ENCODE results near the gene TTC39C. TPM values are rescaled to one million over a fixed set of nuclear protein-coding genes. Genes with fewer than 3 reads are reported as not detected.

Gene TTC39C
- total RNA-seq (29.9 TPM), polyA plus RNA-seq (12.6 TPM)

DNA sequence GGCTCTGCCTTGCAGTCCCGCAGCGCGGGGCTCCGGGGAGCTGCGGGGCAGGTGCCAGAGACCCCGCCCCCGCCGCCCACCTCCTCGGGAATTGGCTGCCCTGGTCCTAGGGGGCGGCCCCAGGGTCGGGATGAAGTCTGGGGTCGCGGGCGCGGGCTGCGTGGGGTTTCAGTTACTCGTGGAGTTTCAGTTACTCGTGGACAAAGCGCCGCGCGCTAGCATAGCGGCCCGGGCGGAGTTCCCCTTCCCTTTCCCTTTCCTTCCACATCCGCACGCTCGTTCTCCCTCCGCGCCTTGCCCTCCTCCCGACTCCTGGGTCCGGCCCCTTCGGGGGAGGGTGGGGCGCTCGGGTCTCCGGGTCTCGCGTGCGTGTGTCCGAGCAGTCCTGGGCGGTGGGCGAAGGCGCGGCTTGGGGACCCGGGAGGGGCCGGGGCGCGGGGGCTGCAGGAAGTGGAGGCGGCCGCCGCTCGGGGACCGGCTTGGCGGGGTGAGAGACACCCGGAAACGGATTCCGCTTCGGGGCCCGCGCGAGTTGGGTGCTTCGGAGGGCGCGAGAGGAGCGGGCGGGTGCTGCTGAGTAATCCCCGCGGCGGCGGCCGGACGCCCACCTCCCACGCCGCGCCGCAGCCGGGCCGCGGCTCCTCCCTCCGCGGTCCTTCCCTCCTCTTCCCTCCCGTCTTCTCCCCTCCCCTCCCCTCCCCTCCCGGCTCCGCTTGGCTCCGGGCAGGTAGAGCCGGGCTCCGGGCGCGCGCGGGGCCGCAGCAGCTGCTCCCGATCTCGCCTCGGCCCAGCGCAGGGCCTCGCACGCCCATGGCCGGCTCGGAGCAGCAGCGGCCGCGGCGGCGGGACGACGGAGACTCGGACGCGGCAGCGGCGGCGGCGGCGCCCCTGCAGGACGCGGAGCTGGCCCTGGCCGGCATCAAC is at the start of gene TTC39C:
Gene TTC39C, plus strand, starts transcription at position 693 of the 924 bp plus-strand sequence. Its CDS starts 118 bp downstream, at position 811.
- DNase-seq (ENCODE audit: extremely low spot score), result no peak
- Histone ChIP-seq H3K4me3 (ENCODE audit: low read depth, low read length) (peak within 1 kb of the TSS; percentile 64), H3K27ac (ENCODE audit: low read depth) (peak within 1 kb of the TSS; percentile 75), H3K36me3 (ENCODE audit: insufficient read depth) (no peaks in the 10 kb centered on the region), H3K4me1 (ENCODE audit: insufficient read depth) (no peaks in the 10 kb centered on the region)
- under 1% methylated on average over 117 of the region's 118 CpGs for WGBS

DNA sequence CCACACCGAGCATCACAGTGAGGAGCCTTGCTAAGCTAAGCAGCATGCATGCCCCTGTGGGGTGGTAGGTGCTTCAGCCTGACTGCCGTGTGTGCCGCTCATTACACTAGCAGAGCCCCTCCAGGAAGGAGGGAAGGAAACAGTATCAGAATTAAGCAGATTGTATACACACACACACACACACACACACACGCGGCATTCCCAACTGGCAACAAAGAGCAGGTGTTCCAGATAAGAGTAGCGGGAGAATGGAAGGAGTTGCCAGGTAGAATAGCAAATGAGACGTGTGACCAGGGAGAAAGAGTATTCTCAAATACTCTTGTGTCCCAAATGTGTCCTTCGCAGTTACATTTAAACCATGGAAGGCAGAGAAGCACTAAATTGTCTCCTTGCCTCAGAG is 47.6 kb upstream of the TTC39C start:
- H3K4me3 ChIP-seq (ENCODE audit: low read depth, low read length), result no peak overlapping the region
- WGBS, result 89% methylated on average over 8 of the region's 8 CpGs

DNA sequence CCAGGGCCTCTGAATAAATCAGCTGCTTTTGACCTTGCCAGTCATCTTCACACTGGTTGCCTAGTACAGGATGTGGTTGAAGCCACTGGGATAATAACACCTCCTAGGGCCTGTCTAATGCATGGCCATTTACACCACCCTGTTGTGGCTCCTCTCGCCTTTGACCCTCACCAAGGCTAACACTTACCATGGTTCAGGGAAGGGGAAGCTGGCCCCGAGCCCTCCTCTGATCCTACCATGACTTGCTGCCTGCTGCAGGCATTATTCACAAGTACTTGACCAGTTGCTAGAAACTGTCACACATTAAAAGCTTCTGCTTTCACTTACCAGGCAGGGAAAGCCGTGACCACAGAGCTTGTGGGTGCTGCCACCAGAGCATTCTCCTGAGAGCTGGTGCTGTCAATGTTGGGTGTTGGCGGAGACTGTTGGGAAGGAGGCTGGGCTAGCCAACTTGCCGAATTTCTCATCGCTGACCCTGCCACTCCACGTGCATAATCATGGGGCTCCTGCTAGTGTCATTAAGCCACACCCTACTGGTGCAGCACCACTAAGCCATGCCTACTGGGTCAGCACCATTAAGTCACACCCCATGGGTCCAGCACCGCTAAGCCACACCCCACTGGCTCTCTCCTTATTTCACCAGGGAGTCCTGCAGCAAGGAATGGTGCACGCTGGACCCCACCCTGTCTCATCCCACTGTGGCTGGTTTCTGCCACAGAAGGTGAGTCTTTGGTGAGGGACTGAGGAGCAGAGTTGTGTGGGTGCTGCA is 47.0 kb upstream of the TTC39C start:
- Histone ChIP-seq H3K27ac (ENCODE audit: low read depth) (no peak overlapping the region), H3K4me3 (ENCODE audit: low read depth, low read length) (no peak overlapping the region), H3K36me3 (ENCODE audit: insufficient read depth) (no peaks in the 10 kb centered on the region), H3K4me1 (ENCODE audit: insufficient read depth) (no peaks in the 10 kb centered on the region)
- DNase-seq (ENCODE audit: extremely low spot score), result no peak
- WGBS, result 91% methylated on average over 9 of the region's 9 CpGs

More for the DNA sequence above, 47.6 kb upstream of the TTC39C start:
- no peaks in the 10 kb centered on the region for H3K36me3 ChIP-seq (ENCODE audit: insufficient read depth)
- no peak overlapping the region for H3K27ac ChIP-seq (ENCODE audit: low read depth)
- H3K4me1 ChIP-seq (ENCODE audit: insufficient read depth), result no peaks in the 10 kb centered on the region
- no peak for DNase-seq (ENCODE audit: extremely low spot score)

DNA sequence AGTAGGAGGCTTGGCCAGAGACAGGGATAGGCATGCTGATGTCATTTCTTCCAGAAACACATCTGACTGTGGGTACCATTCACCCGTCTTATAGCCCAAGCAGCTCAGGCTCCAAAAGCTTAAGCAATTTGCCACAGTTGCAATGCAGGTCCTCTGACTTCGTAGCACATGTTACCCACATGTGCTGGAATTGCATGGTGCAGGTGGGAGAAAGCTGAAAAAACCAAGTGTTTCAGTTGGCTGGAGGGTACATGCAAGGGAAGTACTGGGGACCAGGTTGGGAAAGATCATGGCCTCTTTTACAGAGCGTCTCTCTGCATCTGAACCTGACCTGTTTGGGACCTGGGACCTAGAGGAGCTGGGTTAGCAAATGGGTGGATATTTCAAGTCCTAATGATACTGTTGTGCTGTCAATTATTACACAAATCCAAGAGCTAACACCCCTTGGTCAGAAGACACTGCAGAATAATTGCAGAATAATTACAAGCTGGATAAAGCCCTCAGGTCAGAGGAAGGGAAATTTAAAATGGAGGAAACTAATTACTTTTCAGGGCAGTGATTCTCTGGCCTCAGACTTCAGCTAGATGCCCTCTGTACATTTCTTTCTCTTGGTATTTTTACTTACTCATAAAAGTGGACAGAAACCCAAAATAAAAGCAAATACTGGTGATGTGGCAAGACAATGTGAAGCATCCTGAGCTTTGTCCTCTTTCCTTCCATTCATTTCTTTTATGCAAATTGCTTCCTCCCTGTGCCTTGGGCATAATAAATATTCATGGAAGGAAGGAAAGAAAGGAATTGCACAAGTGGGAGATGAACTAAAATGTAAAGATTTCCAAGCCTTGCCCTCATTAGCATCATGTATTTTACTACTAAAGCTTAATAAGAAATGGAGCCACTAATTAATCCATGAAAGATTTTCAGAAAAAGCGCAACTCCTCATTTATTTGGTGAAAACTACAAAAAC is 45.6 kb upstream of the TTC39C start:
- no peak overlapping the region for H3K4me3 ChIP-seq (ENCODE audit: low read depth, low read length)
- H3K4me1 ChIP-seq (ENCODE audit: insufficient read depth), result no peaks in the 10 kb centered on the region
- DNase-seq (ENCODE audit: extremely low spot score), result no peak
- no peaks in the 10 kb centered on the region for H3K36me3 ChIP-seq (ENCODE audit: insufficient read depth)
- H3K27ac ChIP-seq (ENCODE audit: low read depth), result no peak overlapping the region
- WGBS, result 98% methylated on average over 4 of the region's 4 CpGs

DNA sequence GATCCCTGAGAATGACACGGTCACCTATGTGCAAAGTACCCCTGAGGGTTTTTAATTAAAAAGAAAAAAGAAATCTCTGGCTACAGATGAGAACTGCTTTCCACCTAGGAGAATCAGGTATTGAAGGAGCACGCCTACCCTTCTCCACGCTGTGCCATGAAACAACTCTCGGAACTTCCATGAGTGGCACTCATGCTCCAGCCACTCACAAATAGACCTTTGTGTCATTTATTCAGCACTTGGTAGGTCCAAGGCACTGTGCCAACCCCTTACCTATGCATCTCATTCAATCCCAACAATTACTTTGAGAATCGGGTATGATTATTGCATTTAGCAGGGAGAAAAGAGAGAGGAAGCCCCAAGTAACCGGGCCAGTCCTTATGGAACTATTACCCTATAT is 44.9 kb upstream of the TTC39C start:
- no peaks in the 10 kb centered on the region for H3K36me3 ChIP-seq (ENCODE audit: insufficient read depth)
- DNase-seq (ENCODE audit: extremely low spot score), result no peak
- no peak overlapping the region for H3K4me3 ChIP-seq (ENCODE audit: low read depth, low read length)
- H3K4me1 ChIP-seq (ENCODE audit: insufficient read depth), result no peaks in the 10 kb centered on the region
- 95% methylated on average over 6 of the region's 6 CpGs for WGBS
- H3K27ac ChIP-seq (ENCODE audit: low read depth), result no peak overlapping the region

DNA sequence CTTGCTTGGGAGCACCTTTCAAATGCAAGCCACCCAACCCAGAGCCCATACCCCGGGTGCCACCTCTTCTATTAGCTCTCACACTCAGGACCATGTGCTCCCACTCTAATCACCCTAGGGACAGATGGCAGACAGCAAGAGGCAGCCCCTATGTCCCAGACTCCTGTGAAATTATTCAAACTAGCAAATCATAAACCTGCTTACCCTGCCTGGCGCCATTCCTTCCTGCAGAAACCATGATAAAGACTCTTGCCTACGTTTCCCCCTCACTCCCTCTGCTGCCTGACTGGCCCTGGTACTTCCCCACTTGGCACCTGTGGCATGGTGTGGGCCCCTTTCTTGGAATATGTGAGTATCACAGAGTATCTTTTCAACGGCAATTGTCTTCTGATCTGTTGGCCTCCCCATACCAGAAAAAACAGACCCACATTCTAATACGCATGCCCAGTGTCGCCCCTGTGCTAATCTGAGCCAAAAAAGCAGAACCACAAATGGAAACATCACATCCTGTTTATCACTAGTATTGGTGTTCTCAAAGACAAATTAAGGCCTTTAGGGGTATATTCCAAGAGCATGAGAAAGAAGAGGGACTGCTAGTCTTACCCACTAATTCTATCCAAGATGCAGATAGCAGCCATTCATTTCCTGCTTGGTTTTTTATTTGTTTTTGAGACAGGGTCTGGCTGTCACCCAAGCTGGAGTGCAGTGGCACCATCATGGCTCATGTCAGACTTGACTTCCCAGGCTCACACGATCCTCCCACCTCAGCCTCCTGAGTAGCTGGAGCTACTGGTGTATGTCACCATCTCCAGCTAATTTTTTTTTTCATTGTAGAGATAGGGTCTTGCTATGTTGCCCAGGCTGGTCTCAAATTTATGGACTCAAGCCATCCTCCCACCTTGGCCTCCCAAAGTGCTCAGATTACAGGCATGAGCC is 44.1 kb upstream of the TTC39C start:
- H3K4me1 ChIP-seq (ENCODE audit: insufficient read depth), result no peaks in the 10 kb centered on the region
- no peak overlapping the region for H3K4me3 ChIP-seq (ENCODE audit: low read depth, low read length)
- WGBS, result 81% methylated on average over 7 of the region's 7 CpGs
- DNase-seq (ENCODE audit: extremely low spot score), result no peak
- H3K36me3 ChIP-seq (ENCODE audit: insufficient read depth), result no peaks in the 10 kb centered on the region
- H3K27ac ChIP-seq (ENCODE audit: low read depth), result peak overlapping the region; percentile 54

DNA sequence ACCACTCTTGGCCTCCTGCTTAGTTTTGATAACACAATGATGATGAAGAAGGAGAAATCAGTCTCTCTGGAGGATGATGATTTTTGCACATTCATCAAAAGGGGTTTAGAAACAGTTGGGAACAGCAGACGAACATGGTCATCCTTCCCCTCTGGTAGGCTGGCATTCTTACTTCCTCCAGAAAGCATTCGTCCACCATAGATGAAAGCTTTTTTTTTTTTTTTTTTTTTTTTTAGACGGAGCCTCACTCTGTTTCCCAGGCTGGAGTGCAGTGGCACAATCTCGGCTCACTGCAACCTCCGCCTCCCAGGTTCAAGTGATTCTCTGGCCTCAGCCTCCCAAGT is 43.5 kb upstream of the TTC39C start:
- H3K4me3 ChIP-seq (ENCODE audit: low read depth, low read length), result no peak overlapping the region
- DNase-seq (ENCODE audit: extremely low spot score), result no peak
- WGBS, result 90% methylated on average over 5 of the region's 5 CpGs
- no peaks in the 10 kb centered on the region for H3K4me1 ChIP-seq (ENCODE audit: insufficient read depth)
- no peaks in the 10 kb centered on the region for H3K36me3 ChIP-seq (ENCODE audit: insufficient read depth)
- no peak overlapping the region for H3K27ac ChIP-seq (ENCODE audit: low read depth)

DNA sequence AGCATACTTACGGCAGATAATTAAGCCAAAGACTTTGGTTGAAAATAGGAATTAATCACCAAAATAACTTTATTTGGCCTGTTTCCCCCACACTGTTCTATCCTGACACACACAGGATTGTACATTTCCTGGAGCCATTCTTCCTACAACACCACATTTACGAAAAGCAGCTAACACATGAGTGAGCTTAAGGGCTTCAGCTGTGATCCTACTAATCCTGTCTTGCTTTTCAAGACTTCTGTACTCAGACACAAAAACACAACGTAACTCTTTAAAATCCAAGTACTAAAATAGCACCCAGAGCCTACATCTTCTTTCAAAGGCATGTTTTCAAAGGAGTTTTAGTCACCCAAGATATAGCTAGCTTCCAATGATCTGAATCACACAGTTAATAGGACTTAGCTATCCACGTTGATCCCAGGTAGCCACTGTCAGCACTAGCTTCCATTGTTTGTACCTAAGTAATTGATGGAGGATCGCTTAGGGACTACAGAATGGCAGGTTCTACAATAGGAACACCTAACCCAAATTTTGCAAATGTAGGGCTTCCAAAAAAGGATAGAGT is 42.8 kb upstream of the TTC39C start:
- Histone ChIP-seq H3K27ac (ENCODE audit: low read depth) (no peak overlapping the region), H3K36me3 (ENCODE audit: insufficient read depth) (no peaks in the 10 kb centered on the region), H3K4me3 (ENCODE audit: low read depth, low read length) (no peak overlapping the region), H3K4me1 (ENCODE audit: insufficient read depth) (no peaks in the 10 kb centered on the region)
- no peak for DNase-seq (ENCODE audit: extremely low spot score)
- WGBS, result 71% methylated on average over 5 of the region's 5 CpGs

DNA sequence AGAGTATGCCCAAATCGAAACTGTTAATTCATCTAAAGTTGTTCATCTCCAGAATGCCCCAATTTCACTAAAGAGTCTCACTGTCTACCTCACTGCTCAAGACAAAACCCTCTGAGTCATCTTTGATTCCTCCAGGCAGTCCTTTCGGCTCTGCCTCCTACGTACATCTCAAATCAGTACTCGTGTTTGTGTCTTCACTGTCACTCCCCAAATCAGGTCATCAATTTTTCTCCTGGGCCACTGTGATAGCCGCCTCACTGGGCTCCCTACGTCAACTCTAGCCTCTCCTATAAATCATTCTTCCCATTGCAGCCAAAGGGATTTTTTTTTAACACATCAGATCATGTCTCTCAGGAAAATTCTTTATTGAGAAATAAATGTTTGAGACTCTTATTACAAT is 42.1 kb upstream of the TTC39C start:
- no peak for DNase-seq (ENCODE audit: extremely low spot score)
- no peak overlapping the region for H3K27ac ChIP-seq (ENCODE audit: low read depth)
- 82% methylated on average over 6 of the region's 6 CpGs for WGBS
- H3K4me1 ChIP-seq (ENCODE audit: insufficient read depth), result no peaks in the 10 kb centered on the region
- H3K4me3 ChIP-seq (ENCODE audit: low read depth, low read length), result no peak overlapping the region
- no peaks in the 10 kb centered on the region for H3K36me3 ChIP-seq (ENCODE audit: insufficient read depth)

DNA sequence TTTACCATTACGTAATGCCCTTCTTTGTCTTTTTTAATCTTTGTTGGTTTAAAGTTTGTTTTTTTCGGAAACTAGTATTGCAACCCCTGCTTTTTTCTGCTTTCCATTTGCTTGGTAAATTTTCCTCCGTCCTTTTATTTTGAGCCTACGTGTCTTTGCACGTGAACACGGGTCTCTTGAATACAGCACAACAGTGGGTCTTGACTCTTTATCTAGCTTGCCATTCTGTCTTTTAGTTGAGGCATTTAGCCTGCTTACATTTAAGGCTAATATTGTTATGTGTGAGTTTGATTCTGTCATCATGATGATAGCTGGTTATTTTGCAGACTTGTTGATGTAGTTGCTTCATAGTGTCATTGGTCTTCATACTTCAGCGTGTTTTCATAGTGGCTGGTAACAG is 37.5 kb upstream of the TTC39C start:
- H3K27ac ChIP-seq (ENCODE audit: low read depth), result no peak overlapping the region

DNA sequence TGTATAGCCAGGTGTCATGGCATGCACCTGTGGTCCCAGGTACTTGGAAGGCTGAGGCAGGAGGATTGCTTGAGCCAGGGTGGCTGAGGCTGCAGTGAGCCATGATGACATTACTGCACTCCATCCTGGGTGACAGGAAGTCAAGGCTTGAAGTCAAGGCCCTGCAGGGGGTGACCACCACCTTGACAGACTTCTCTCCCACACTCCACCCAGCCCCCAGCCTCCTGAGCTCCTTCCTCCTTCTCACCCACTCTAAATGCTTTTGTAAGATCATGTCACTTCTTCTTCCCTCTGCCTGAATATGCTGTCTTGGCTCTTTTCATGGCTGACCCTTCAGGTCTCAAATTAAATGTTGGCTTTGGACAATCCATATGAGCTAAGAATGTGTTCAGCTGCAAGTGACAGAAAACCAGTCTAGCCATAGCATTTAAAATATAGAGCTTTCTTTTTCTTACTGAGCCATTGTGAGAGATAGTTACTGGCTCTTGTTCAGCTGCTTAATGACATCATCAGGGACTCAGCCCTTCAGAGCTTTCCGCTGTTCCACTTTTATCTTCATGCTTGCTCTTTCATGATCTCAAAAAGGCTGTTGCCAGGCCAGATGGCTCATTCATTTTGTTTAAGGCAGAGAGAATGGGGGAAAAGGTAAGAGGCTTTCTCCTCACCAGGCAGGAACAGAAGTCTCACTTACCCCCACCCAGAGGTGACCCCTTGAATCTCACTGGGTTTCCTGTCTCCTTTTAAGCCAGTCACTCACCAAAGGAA is 36.7 kb upstream of the TTC39C start:
- 70% methylated on average over 1 of the region's 1 CpG for WGBS
- Histone ChIP-seq H3K36me3 (ENCODE audit: insufficient read depth) (no peaks in the 10 kb centered on the region), H3K4me1 (ENCODE audit: insufficient read depth) (no peaks in the 10 kb centered on the region), H3K27ac (ENCODE audit: low read depth) (no peak overlapping the region), H3K4me3 (ENCODE audit: low read depth, low read length) (no peak overlapping the region)
- no peak for DNase-seq (ENCODE audit: extremely low spot score)

More for the DNA sequence above, 37.5 kb upstream of the TTC39C start:
- H3K4me3 ChIP-seq (ENCODE audit: low read depth, low read length), result no peak overlapping the region
- H3K4me1 ChIP-seq (ENCODE audit: insufficient read depth), result no peaks in the 10 kb centered on the region
- H3K36me3 ChIP-seq (ENCODE audit: insufficient read depth), result no peaks in the 10 kb centered on the region
- 96% methylated on average over 7 of the region's 7 CpGs for WGBS
- DNase-seq (ENCODE audit: extremely low spot score), result no peak

Measured in urinary bladder (tissue), 4 donors.